Astrocyte (in vitro differentiated cells and primary cell): ENCODE measurements around the gene HP1BP3. TPM values are rescaled to one million over a fixed set of nuclear protein-coding genes. Genes with fewer than 3 reads are reported as not detected.
A peak's percentile ranks its signal among the peaks of the same experiment; 100 is the strongest.

ENCODE experiments used
- DNase-seq: peaks from one replicate; pipeline ENCODE4 v3.0.0-alpha.2; 2010; ENCODE audit warnings: low read depth
- FAIRE-seq: peaks from 2 replicates; lab custom pipeline; 2011; peaks lifted over from hg19 to GRCh38; lab: Jason Lieb, UNC
- H2AFZ ChIP-seq: 2 replicates; pipeline ENCODE4 v1.6.0; 2012; ENCODE audit warnings: low read depth, low read length, inconsistent platforms
- H3K27ac ChIP-seq: 2 replicates; pipeline ENCODE4 v1.5.1; 2011; ENCODE audit warnings: low read depth, low read length, inconsistent platforms
- H3K27me3 ChIP-seq: 2 replicates; pipeline ENCODE4 v1.6.0; 2011; ENCODE audit warnings: low read length, inconsistent platforms; ENCODE audit not compliant: insufficient read depth
- H3K36me3 ChIP-seq: 2 replicates; pipeline ENCODE4 v1.5.1; 2011; ENCODE audit warnings: low read length, inconsistent platforms; ENCODE audit not compliant: insufficient read depth
- H3K4me1 ChIP-seq: 2 replicates; pipeline ENCODE4 v1.5.1; 2011; ENCODE audit warnings: low read length, inconsistent platforms; ENCODE audit not compliant: insufficient read depth
- H3K4me2 ChIP-seq: 2 replicates; pipeline ENCODE4 v1.6.0; 2012; ENCODE audit warnings: low read length, inconsistent platforms
- H3K4me3 ChIP-seq: 2 replicates; pipeline ENCODE4 v1.5.1; 2011; ENCODE audit warnings: low read depth, mild to moderate bottlenecking, low read length, inconsistent platforms; ENCODE audit not compliant: insufficient read depth
- H3K79me2 ChIP-seq: 2 replicates; pipeline ENCODE4 v1.6.0; 2012; ENCODE audit warnings: mild to moderate bottlenecking, low read length, inconsistent platforms; ENCODE audit not compliant: insufficient read depth
- H3K9ac ChIP-seq: 2 replicates; pipeline ENCODE4 v1.6.0; 2012; ENCODE audit warnings: mild to moderate bottlenecking, low read length, inconsistent platforms
- H3K9me3 ChIP-seq: 2 replicates; pipeline ENCODE4 v1.5.1; 2012; ENCODE audit warnings: low read depth, mild to moderate bottlenecking, low read length, inconsistent platforms; ENCODE audit not compliant: insufficient read depth
- H4K20me1 ChIP-seq: 2 replicates; pipeline ENCODE4 v1.6.0; 2012; ENCODE audit warnings: low read length, inconsistent platforms; ENCODE audit not compliant: insufficient read depth
- H3K27ac Mint-ChIP-seq: one replicate; pipeline ENCODE4 v1.8.0; 2021; ENCODE audit warnings: mild to moderate bottlenecking, mixed read lengths; ENCODE audit not compliant: unreplicated experiment
- H3K27me3 Mint-ChIP-seq: one replicate; pipeline ENCODE4 v1.8.0; 2021; ENCODE audit warnings: low read depth, mixed read lengths; ENCODE audit not compliant: unreplicated experiment
- H3K36me3 Mint-ChIP-seq: one replicate; pipeline ENCODE4 v1.8.0; 2021; ENCODE audit warnings: low read depth, mixed read lengths; ENCODE audit not compliant: unreplicated experiment
- H3K4me1 Mint-ChIP-seq: one replicate; pipeline ENCODE4 v1.8.0; 2021; ENCODE audit warnings: low read depth, mixed read lengths; ENCODE audit not compliant: unreplicated experiment
- H3K4me3 Mint-ChIP-seq: one replicate; pipeline ENCODE4 v1.8.0; 2021; ENCODE audit warnings: mild to moderate bottlenecking, moderate library complexity, mixed read lengths; ENCODE audit not compliant: unreplicated experiment
- H3K9me3 Mint-ChIP-seq: one replicate; pipeline ENCODE4 v1.8.0; 2021; ENCODE audit warnings: mild to moderate bottlenecking, mixed read lengths; ENCODE audit not compliant: unreplicated experiment
- EZH2 ChIP-seq: IDR thresholded peaks from 2 replicates; pipeline ENCODE4 v1.6.1; 2012; ENCODE audit warnings: mild to moderate bottlenecking, low read length, inconsistent platforms; ENCODE audit not compliant: insufficient read depth
- total RNA-seq: library from RNA; stranded (reverse); gene quantifications from 2 replicates; pipeline ENCODE4 v1.2.1, GENCODE V29; 2021
- TF ChIP-seq, protein P1 (sequence below): IDR thresholded peaks from 2 replicates; pipeline ENCODE4 v1.5.1; 2011; ENCODE audit warnings: low read depth, mild to moderate bottlenecking, inconsistent platforms, low read length, moderate library complexity; ENCODE audit not compliant: insufficient read depth

HP1BP3 gene
- total RNA-seq, 1 donor from 2014 or later: 156 TPM

DNA sequence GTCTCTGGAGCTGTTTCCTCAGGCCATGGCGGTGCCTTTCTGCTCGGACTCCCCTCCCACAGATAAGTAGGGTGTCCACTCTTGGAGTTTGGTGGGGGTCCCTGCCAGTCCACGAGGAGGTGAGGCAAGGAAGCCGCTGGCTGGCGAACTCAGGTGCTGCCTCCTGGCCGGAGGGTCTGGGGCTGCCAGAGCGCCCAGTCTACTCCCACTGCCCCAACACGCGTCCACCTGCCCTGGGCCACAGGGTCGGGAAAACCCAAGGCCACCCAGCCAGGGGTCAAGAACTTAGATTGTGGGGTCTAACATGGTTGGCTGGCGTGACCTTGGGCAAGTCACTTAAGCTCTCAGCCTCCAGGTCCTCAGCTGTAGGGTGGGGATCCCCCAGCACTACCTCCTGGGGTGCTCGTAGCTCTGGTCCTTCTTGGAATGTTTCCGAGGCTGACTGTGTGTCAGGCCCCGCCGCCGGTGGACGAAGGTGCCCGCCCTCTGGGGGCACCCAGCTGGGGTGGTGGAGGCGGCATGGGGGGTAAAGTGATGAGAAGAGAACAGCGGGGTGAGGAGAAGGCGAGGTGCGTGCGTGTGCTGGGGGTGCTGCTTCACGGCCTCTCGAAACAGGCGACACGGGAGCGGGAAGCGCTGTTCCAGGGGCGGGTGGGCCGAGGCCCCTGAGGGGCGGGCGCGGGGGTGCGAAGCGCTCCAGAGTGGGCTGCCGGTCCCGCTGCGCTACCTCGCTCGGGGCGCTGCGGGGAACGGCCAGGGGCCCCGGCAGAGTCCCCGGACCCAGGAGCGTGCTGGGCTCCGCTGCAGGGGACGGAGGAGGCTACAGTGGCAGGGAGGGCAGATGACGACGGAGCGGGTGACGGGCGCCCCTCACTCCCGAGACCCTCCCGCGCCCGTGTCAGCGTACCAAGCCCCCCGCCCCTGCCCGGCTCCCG is 55.8 kb downstream of the HP1BP3 start:
- H3K9me3 ChIP-seq: no peaks in the 10 kb centered on the region
- no peaks in the 10 kb centered on the region for H3K79me2 ChIP-seq
- peaks cover 4% of the 10 kb centered on the region for H4K20me1 ChIP-seq
- peak overlapping the region; percentile 83 for H3K9ac ChIP-seq
- H3K27ac ChIP-seq: no peak overlapping the region
- Mint-ChIP-seq H3K4me1 (peaks cover 6% of the 10 kb centered on the region), H3K27me3 (peaks cover 15% of the 10 kb centered on the region), H3K4me3 (peak overlapping the region; percentile 68), H3K36me3 (peaks cover 3% of the 10 kb centered on the region), H3K27ac (peak overlapping the region; percentile 75), H3K9me3 (peaks cover 2% of the 10 kb centered on the region)
- TF ChIP-seq, protein P1, sequence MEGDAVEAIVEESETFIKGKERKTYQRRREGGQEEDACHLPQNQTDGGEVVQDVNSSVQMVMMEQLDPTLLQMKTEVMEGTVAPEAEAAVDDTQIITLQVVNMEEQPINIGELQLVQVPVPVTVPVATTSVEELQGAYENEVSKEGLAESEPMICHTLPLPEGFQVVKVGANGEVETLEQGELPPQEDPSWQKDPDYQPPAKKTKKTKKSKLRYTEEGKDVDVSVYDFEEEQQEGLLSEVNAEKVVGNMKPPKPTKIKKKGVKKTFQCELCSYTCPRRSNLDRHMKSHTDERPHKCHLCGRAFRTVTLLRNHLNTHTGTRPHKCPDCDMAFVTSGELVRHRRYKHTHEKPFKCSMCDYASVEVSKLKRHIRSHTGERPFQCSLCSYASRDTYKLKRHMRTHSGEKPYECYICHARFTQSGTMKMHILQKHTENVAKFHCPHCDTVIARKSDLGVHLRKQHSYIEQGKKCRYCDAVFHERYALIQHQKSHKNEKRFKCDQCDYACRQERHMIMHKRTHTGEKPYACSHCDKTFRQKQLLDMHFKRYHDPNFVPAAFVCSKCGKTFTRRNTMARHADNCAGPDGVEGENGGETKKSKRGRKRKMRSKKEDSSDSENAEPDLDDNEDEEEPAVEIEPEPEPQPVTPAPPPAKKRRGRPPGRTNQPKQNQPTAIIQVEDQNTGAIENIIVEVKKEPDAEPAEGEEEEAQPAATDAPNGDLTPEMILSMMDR: no peak
- TF ChIP-seq EZH2: no peak
- no peak overlapping the region for H2AFZ ChIP-seq
- H3K4me3 ChIP-seq: no peak overlapping the region
- H3K4me2 ChIP-seq: peak overlapping the region; percentile 91
- DNase-seq (no peak), FAIRE-seq (no peak)
- peaks cover 5% of the 10 kb centered on the region for H3K27me3 ChIP-seq
- peaks cover 20% of the 10 kb centered on the region for H3K4me1 ChIP-seq
- H3K36me3 ChIP-seq: no peaks in the 10 kb centered on the region

DNA sequence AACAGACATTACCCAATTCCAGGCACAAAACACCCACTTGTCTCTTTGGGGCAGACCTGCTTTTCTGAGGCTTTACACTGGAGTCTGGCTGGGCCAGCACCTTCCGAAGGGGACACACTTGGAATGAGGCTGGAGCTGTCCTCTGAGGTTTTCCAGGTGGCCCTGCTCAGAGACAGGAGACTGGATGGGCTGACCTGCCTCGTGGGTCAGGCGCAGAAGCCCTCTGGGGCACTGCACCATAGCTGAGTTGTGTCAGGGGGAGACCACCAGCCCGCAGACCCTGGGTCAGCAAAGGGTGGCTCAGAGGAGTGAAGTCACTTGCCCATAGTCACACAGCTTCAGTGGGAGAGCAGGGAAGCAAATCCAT is 56.4 kb downstream of the HP1BP3 start:
- Histone ChIP-seq H4K20me1 (peaks cover 4% of the 10 kb centered on the region), H3K4me3 (no peak overlapping the region), H3K36me3 (no peaks in the 10 kb centered on the region), H2AFZ (no peak overlapping the region), H3K4me2 (peak overlapping the region; percentile 91), H3K79me2 (no peaks in the 10 kb centered on the region), H3K4me1 (peaks cover 16% of the 10 kb centered on the region), H3K9ac (no peak overlapping the region), H3K27me3 (peaks cover 5% of the 10 kb centered on the region), H3K27ac (no peak overlapping the region), H3K9me3 (no peaks in the 10 kb centered on the region)
- FAIRE-seq: no peak
- Mint-ChIP-seq H3K36me3 (no peaks in the 10 kb centered on the region), H3K27me3 (peaks cover 15% of the 10 kb centered on the region), H3K27ac (no peak overlapping the region), H3K4me3 (no peak overlapping the region), H3K9me3 (no peaks in the 10 kb centered on the region), H3K4me1 (peaks cover 6% of the 10 kb centered on the region)
- DNase-seq: no peak
- TF ChIP-seq EZH2: no peak
- TF ChIP-seq, protein P1: no peak
